ENCODE data around the gene RNF31.
A peak's percentile ranks its signal among the peaks of the same experiment; 100 is the strongest.
"Not testable (repeated sequence)": the region's sequence is repeated elsewhere in the genome, so short reads cannot be mapped to it uniquely, and the experiment has no call there.

Gene RNF31

GRCh38 chr14:24146978-24147760 lies at the start of gene RNF31:
RNF31 (plus strand) TSS chr14:24147498; CDS start chr14:24147699, 201 bp downstream.
- DNase-seq (ENCODE audit: low spot score): peak; percentile 97

DNA sequence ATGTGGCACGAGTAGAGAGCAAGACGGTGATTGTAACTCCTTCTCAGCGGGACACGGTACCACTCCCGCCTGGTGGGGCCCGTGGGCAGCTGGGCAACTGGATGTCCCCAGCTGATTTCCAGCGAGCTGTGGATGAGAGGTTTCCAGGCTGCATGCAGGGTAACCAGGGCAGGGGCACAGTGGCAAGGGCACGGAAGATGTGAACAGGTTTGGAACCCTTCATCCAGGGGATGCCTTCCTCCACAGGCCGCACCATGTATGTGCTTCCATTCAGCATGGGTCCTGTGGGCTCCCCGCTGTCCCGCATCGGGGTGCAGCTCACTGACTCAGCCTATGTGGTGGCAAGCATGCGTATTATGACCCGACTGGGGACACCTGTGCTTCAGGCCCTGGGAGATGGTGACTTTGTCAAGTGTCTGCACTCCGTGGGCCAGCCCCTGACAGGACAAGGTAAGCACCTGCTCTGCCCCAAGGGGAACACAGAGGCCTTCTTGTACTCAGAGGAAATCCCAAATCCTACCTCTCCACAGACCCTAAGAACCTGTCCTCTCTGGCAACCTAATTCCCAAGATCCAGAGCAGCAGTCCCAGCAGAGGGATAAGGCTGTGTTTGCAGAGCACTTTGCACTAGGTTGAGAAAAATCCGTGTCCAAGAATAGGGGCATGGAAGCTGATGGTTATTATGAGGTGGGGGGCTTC lies 48.9 kb upstream of the RNF31 start:
- no peak for DNase-seq (ENCODE audit: low spot score)

- DNase-seq (ENCODE audit: low spot score): no peak
Measured at GRCh38 chr14:24098927-24099813, 48.1 kb upstream of the RNF31 start.

- no peak for DNase-seq (ENCODE audit: low spot score)
Measured at GRCh38 chr14:24100197-24100981, 46.9 kb upstream of the RNF31 start.

GRCh38 chr14:24100982-24101494 lies 46.3 kb upstream of the RNF31 start:
- no peak for DNase-seq (ENCODE audit: low spot score)

DNA sequence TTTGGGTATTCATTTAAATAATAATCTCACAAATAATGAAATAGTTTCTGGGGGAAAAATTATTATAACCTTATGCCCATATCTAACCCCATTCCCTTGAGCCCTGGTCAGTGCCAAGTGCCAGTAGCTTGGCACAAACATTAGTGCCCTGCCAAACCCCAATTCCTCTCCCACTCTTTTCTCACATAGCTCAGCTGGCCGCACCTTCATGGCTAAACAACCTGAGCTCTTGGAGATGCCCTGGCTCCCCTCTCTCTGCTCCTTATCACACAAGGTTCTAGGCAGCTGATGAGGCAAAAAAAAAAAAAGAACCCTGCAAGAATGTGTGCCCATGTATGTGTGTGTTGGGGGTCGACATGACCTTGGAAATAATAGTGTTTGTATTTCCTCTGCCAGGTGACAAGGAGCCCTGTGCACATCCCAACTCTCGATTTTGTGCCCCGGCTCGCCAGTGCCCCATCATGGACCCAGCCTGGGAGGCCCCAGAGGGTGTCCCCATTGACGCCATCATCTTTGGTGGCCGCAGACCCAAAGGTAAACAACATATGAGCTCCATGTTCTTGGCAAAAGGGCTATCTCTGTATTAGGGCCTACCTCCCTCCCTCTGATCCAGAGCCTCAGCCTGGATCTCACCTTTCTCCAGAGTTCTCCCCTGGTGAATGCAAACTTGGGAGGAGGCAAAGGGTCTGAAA lies 44.8 kb upstream of the RNF31 start:
- no peak for DNase-seq (ENCODE audit: low spot score)

GRCh38 chr14:24103451-24103850 lies 43.8 kb upstream of the RNF31 start:
- DNase-seq (ENCODE audit: low spot score): no peak

GRCh38 chr14:24105609-24106239 lies 41.6 kb upstream of the RNF31 start:
- DNase-seq (ENCODE audit: low spot score): not testable (repeated sequence)

GRCh38 chr14:24106672-24107271 lies 40.5 kb upstream of the RNF31 start:
- DNase-seq (ENCODE audit: low spot score): no peak

- no peak for DNase-seq (ENCODE audit: low spot score)
Measured at GRCh38 chr14:24108336-24108874, 38.9 kb upstream of the RNF31 start.

- no peak for DNase-seq (ENCODE audit: low spot score)
Measured at GRCh38 chr14:24110060-24110459, 37.2 kb upstream of the RNF31 start.

DNA sequence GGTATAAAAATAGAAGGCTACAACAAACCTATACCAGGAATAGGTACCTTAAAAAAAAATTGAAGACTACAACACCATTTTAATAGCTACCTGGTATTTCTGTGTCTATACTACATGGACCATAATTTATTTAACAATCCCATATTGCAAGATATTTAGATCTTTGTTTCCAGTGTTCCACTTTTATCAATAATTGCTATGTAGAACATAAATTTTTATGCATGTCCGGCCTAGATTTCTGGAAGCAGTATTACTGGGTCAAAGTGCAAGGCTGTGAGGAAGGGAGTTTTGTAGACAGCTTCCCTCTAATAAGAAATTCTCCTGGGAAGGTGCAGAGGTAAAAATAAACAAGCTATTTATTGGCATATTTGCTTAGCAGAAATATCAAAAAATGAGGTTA lies 36.8 kb upstream of the RNF31 start:
- DNase-seq (ENCODE audit: low spot score): no peak

DNA sequence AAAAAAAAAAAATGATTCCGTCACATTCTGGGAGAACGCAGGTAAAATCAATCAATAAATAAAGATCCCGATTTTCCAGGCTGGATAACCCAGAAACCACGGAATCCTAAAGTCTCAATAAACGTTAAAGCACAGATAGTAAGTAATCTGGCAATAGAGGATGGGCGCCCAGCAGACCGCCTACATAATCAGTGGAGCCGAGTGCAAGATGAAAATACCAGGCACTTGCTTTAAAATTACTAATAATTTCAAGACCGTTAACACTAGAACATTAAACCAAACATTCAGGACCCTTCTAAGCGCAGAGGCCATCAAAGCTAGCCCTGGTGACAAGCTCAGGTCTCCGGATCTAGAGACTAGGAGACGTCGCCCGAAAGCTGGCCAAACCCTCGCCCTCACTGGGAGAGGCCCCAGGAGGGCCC lies 33.9 kb upstream of the RNF31 start:
- no peak for DNase-seq (ENCODE audit: low spot score)

DNA sequence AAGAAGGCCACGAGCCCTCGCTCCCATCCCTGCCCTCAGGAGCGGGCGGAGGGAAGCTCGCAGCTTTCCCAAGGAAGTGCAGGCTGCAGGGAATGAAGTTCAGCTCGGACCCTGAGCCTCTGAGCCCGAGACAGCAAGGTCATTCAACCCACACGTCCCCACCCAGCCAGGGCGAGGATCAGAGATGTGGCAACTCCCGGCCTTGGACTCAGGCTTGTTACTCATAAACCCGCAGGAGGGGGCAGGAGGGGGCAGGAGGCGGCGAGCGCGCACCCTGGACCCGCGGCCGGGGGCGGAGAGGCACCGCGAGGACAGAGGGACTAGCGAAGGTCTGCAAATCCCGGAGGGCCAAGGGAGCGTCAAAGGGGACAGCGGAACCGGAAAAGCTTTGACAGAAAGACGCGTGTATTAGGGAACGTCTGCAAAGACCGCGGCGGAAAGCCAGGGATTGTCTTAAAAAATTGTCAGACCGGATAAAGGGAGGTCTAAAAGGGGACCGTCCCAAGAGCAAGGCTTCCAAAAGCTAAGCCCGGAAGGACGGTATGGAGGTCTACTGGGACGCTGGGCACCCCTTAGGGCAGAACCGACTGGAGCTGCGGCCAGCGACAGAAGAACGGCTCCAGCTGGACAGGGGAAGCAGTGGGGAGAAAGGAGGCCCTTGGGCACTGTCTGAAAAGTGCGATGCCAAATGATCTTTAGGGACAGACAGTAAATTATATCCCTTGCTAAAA lies 33.3 kb upstream of the RNF31 start:
- DNase-seq (ENCODE audit: low spot score): peak; percentile 87

- peak; percentile 98 for DNase-seq (ENCODE audit: low spot score)
Measured at GRCh38 chr14:24114532-24115421, 32.5 kb upstream of the RNF31 start, which contains the start of the genes DCAF11 and NRL. DCAF11 (plus strand) TSS chr14:24114777; CDS start chr14:24115595, 818 bp downstream. NRL (minus strand) TSS chr14:24114949; CDS start chr14:24082848, 32,101 bp downstream.

GRCh38 chr14:24115422-24116127 lies 31.7 kb upstream of the RNF31 start:
- no peak for DNase-seq (ENCODE audit: low spot score)
